Endothelial cell of umbilical vein (primary cell): ENCODE results near the gene PTGES2.

ENCODE experiments used
- EZH2 ChIP-seq: IDR thresholded peaks from 2 replicates; pipeline ENCODE4 v1.6.1; 2012; ENCODE audit warnings: borderline replicate concordance, low read depth, mild to moderate bottlenecking, moderate library complexity, low read length, inconsistent platforms; ENCODE audit not compliant: severe bottlenecking
- MYC ChIP-seq: IDR thresholded peaks from one replicate; pipeline ENCODE4 v1.6.1; 2011; ENCODE audit warnings: mild to moderate bottlenecking, low read depth, low read length
- POLR2A ChIP-seq: IDR thresholded peaks from 2 replicates; pipeline ENCODE4 v1.6.1; 2012; ENCODE audit warnings: low read depth, mild to moderate bottlenecking, control low read depth, low read length
- TF ChIP-seq, protein P1 (sequence below), 2 donors: IDR thresholded peaks; 1 replicate in 1 of 2; 2 replicates in 1 of 2; pipeline ENCODE4 v1.5.1; 2011; ENCODE audit warnings: low read length in 2 of 2, mild to moderate bottlenecking in 2 of 2, moderate library complexity in 2 of 2, control low read depth in 1 of 2, inconsistent platforms in 1 of 2, low read depth in 1 of 2; ENCODE audit not compliant: insufficient read depth in 1 of 2; ENCODE audit errors: extremely low read depth in 1 of 2
- TF ChIP-seq, protein P2 (sequence below): IDR thresholded peaks from 2 replicates; pipeline ENCODE4 v1.6.1; 2011; ENCODE audit not compliant: insufficient read depth, insufficient read length

DNA sequence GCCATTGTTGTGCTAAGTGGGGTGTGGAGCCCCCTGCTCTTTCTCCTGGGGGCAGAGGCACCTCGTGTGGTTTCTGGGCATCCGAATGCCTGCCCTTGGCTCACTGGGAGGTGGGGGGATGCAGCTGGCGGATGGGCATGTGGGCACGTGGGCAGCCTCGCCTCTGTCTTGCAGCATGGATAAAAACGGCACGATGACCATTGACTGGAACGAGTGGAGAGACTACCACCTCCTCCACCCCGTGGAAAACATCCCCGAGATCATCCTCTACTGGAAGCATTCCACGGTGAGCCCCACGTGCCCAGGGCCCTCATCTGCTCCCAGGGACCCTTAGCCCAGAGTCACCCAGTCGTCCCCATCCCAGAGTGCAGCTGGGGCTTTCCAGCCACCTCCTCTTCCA is 25.3 kb downstream of the PTGES2 start:
- TF ChIP-seq, protein P1, sequence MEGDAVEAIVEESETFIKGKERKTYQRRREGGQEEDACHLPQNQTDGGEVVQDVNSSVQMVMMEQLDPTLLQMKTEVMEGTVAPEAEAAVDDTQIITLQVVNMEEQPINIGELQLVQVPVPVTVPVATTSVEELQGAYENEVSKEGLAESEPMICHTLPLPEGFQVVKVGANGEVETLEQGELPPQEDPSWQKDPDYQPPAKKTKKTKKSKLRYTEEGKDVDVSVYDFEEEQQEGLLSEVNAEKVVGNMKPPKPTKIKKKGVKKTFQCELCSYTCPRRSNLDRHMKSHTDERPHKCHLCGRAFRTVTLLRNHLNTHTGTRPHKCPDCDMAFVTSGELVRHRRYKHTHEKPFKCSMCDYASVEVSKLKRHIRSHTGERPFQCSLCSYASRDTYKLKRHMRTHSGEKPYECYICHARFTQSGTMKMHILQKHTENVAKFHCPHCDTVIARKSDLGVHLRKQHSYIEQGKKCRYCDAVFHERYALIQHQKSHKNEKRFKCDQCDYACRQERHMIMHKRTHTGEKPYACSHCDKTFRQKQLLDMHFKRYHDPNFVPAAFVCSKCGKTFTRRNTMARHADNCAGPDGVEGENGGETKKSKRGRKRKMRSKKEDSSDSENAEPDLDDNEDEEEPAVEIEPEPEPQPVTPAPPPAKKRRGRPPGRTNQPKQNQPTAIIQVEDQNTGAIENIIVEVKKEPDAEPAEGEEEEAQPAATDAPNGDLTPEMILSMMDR (IDR thresholded peaks at IDR 0.05; ENCODE audit: extremely low read depth in 1 of 2, insufficient read depth in 1 of 2, low read depth in 1 of 2, low read length in 2 of 2): no peak
- TF ChIP-seq EZH2 (no peak), POLR2A (no peak), MYC (no peak)
- TF ChIP-seq, protein P2, sequence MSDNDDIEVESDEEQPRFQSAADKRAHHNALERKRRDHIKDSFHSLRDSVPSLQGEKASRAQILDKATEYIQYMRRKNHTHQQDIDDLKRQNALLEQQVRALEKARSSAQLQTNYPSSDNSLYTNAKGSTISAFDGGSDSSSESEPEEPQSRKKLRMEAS: no peak
